Esophagus muscularis mucosa (tissue), 4 donors: ENCODE measurements around the gene RMI2.

Source experiments
- CTCF ChIP-seq, 3 experiments: fragments of 200-600 bp in 2 of 3; fragments of 450-650 bp in 1 of 3; sonication (generic) in 2 of 3; IDR thresholded peaks; one replicate each; pipeline ENCODE4 v1.5.1; 2017 to 2019; ENCODE audit warnings: antibody characterized with exemption in 3 of 3, mild to moderate bottlenecking in 2 of 3, moderate library complexity in 1 of 3
- EP300 ChIP-seq: sonication (generic); formaldehyde crosslinking; IDR thresholded peaks from one replicate; pipeline ENCODE4 v1.6.1; 2017; ENCODE audit warnings: antibody characterized with exemption
- POLR2A ChIP-seq: fragments of 450-650 bp; IDR thresholded peaks from one replicate; pipeline ENCODE4 v1.6.1; 2017; ENCODE audit warnings: antibody characterized with exemption, moderate library complexity, mild to moderate bottlenecking, low read depth
- POLR2AphosphoS5 ChIP-seq, 2 donors: sonication (generic); formaldehyde crosslinking; IDR thresholded peaks; one replicate each; pipeline ENCODE4 v1.6.1; 2017; ENCODE audit warnings: antibody characterized with exemption in 2 of 2

GRCh38 chr16:11386054-11386680, 40.9 kb downstream of the RMI2 start:
- TF ChIP-seq CTCF (IDR thresholded peaks at IDR 0.05): no peak
- TF ChIP-seq POLR2A: no peak
- no peak for TF ChIP-seq POLR2AphosphoS5 (IDR thresholded peaks at IDR 0.05)
- no peak for TF ChIP-seq EP300
